Erythroblast (primary cell): ENCODE results near the gene SNCB.

Experiments
- GATA1 ChIP-seq: IDR thresholded peaks from 2 replicates; pipeline ENCODE4 v1.6.1; 2011; ENCODE audit warnings: low read depth, mild to moderate bottlenecking, control low read depth, low read length, moderate library complexity
- POLR2A ChIP-seq: IDR thresholded peaks from 2 replicates; pipeline ENCODE4 v1.6.1; 2011; ENCODE audit warnings: mild to moderate bottlenecking, low read length

GRCh38 chr5:176664886-176665285 lies 34.6 kb upstream of the SNCB start:
- TF ChIP-seq POLR2A: no peak
- TF ChIP-seq GATA1: no peak
